Neural cell (in vitro differentiated cells): ENCODE results near the gene NEK10.

ENCODE experiments used
- CTCF ChIP-seq: fragments of 450-650 bp; IDR thresholded peaks from 2 replicates; pipeline ENCODE4 v1.5.1; 2014; ENCODE audit warnings: antibody characterized with exemption, mild to moderate bottlenecking, moderate library complexity; ENCODE audit not compliant: poor library complexity, severe bottlenecking
- EP300 ChIP-seq: fragments of 450-650 bp; conservative IDR thresholded peaks from 2 replicates; pipeline ENCODE4 v1.6.1; 2014; ENCODE audit warnings: antibody characterized with exemption, mild to moderate bottlenecking, moderate library complexity; ENCODE audit not compliant: poor library complexity, severe bottlenecking
- EZH2 ChIP-seq: fragments of 200-600, 300-800 bp; shearing (Covaris generic), sonication (generic); IDR thresholded peaks from 2 replicates; pipeline ENCODE4 v1.6.1; 2014; ENCODE audit warnings: antibody characterized with exemption, low read length, borderline replicate concordance, mild to moderate bottlenecking; ENCODE audit not compliant: insufficient read depth, poor library complexity, severe bottlenecking
- MXI1 ChIP-seq: fragments of 450-650 bp; conservative IDR thresholded peaks from 2 replicates; pipeline ENCODE4 v1.6.1; 2014; ENCODE audit warnings: antibody characterized with exemption, mild to moderate bottlenecking; ENCODE audit not compliant: poor library complexity, severe bottlenecking
- POLR2AphosphoS5 ChIP-seq: IDR thresholded peaks from 2 replicates; pipeline ENCODE4 v1.6.1; 2012
- RAD21 ChIP-seq: fragments of 450-650 bp; conservative IDR thresholded peaks from 2 replicates; pipeline ENCODE4 v1.6.1; 2014; ENCODE audit warnings: antibody characterized with exemption, mild to moderate bottlenecking, moderate library complexity
- REST ChIP-seq: IDR thresholded peaks from 2 replicates; pipeline ENCODE4 v1.6.1; 2012; ENCODE audit warnings: borderline replicate concordance
- SMC3 ChIP-seq: fragments of 450-650 bp; conservative IDR thresholded peaks from 2 replicates; pipeline ENCODE4 v1.6.1; 2014; ENCODE audit warnings: antibody characterized with exemption, mild to moderate bottlenecking, moderate library complexity; ENCODE audit not compliant: poor library complexity

GRCh38 chr3:27079427-27080257, 289.5 kb downstream of the NEK10 start:
- no peak for TF ChIP-seq CTCF
- no peak for TF ChIP-seq EP300
- no peak for TF ChIP-seq POLR2AphosphoS5
- no peak for TF ChIP-seq REST
- TF ChIP-seq MXI1, result no peak
- no peak for TF ChIP-seq RAD21
- TF ChIP-seq EZH2, result no peak
- TF ChIP-seq SMC3, result no peak
